IPS DF 6.9 (cell line): ENCODE measurements around the gene MUC5B.

ENCODE experiments used
- DNase-seq: peaks from one replicate; pipeline ENCODE4 v3.0.0-alpha.2; 2013; ENCODE audit warnings: low read depth, low spot score
- H3K27ac ChIP-seq: one replicate; pipeline ENCODE4 v1.5.1; 2013; ENCODE audit warnings: low read length, control low read depth
- H3K27me3 ChIP-seq: 2 replicates; pipeline ENCODE4 v1.6.1; 2013; ENCODE audit warnings: mild to moderate bottlenecking, low read length; ENCODE audit not compliant: control insufficient read depth, insufficient read depth
- H3K36me3 ChIP-seq: 2 replicates; pipeline ENCODE4 v1.6.1; 2013; ENCODE audit warnings: low read length; ENCODE audit not compliant: control insufficient read depth, insufficient read depth
- H3K4me1 ChIP-seq: 2 replicates; pipeline ENCODE4 v1.6.1; 2013; ENCODE audit warnings: low read length; ENCODE audit not compliant: control insufficient read depth, insufficient read depth
- H3K4me3 ChIP-seq: 2 replicates; pipeline ENCODE4 v1.5.1; 2013; ENCODE audit warnings: mild to moderate bottlenecking, low read length
- H3K9me3 ChIP-seq: 2 replicates; pipeline ENCODE4 v1.6.1; 2013; ENCODE audit warnings: low read length, inconsistent platforms; ENCODE audit not compliant: control insufficient read depth, insufficient read depth
- WGBS: extraction: QIAGEN DNeasy Blood & Tissue Kit; methylation state at CpG from one replicate; pipeline ENCODE4 v1.1.7; 2013; ENCODE audit warnings: mixed read lengths, missing lambda C conversion rate; ENCODE audit not compliant: insufficient read length, insufficient coverage; 5-methylcytosine and 5-hydroxymethylcytosine counted together

The MUC5B gene

DNA sequence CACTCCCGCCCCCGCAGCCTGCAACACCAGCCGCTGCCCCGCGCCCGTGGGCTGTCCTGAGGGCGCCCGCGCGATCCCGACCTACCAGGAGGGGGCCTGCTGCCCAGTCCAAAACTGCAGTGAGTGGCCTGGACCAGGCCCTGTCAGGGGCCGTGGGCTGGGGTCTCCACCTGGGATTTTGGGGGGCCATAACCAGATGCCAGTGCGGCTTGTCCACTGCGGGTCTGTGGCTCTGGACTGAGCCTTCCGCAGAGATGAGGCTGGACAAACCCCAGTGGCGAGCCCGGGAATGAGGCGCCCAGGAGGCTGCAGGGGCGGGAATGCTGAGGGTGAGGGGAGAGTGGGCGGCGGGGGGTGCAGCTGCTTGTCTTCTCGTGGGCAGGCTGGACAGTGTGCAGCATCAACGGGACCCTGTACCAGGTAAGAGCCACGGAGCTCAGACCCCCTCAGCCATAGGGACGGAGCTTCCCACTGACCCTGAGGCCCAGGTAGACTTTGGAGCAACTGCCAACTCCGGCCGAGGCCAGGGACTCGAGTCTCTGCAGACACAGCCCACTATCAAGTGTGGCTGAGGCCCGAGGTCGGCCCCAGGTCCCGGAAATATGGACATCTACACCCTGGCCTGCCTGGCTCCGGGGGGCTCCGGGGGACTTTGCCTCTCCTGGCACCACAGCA is 24.8 kb upstream of the MUC5B start:
- H3K27ac ChIP-seq = no peak overlapping the region
- no peak for DNase-seq
- H3K4me3 ChIP-seq = no peak overlapping the region; the same call in 1 of the 2 replicates
- no peaks in the 10 kb centered on the region for H3K27me3 ChIP-seq
- H3K9me3 ChIP-seq = no peaks in the 10 kb centered on the region
- no CpG with 5 or more reads among the region's 33 CpGs for WGBS
- no peaks in the 10 kb centered on the region for H3K4me1 ChIP-seq
- no peaks in the 10 kb centered on the region; the same call in 1 of the 2 replicates for H3K36me3 ChIP-seq

DNA sequence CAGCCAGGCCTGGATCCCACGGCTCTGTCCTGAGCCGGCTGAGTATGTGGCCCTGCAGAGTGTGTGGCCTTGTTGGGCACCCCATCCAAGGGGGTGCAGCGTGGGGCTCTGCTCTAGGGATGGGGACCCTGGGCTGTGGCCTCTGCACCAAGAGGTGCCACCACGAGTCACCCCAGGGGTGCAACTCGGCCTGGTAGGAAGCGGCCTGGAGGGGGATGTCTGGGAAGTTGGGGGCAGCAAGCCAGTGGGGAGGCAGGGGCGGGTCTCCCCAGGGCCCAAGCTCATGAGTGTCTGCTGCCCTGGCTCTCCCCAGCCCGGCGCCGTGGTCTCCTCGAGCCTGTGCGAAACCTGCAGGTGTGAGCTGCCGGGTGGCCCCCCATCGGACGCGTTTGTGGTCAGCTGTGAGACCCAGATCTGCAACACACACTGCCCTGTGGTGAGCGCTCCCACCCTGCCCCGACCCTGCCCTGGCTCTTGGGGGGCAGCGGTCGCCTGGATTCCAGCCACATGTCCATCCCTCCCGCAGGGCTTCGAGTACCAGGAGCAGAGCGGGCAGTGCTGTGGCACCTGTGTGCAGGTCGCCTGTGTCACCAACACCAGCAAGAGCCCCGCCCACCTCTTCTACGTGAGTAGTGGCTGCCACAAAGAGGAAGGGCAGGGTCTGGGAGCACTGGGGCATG is 24.2 kb upstream of the MUC5B start:
- Histone ChIP-seq H3K27ac (no peak overlapping the region), H3K36me3 (no peaks in the 10 kb centered on the region; the same call in 1 of the 2 replicates), H3K9me3 (no peaks in the 10 kb centered on the region), H3K4me1 (no peaks in the 10 kb centered on the region), H3K27me3 (no peaks in the 10 kb centered on the region), H3K4me3 (no peak overlapping the region)
- WGBS = no CpG with 5 or more reads among the region's 26 CpGs
- no peak for DNase-seq

DNA sequence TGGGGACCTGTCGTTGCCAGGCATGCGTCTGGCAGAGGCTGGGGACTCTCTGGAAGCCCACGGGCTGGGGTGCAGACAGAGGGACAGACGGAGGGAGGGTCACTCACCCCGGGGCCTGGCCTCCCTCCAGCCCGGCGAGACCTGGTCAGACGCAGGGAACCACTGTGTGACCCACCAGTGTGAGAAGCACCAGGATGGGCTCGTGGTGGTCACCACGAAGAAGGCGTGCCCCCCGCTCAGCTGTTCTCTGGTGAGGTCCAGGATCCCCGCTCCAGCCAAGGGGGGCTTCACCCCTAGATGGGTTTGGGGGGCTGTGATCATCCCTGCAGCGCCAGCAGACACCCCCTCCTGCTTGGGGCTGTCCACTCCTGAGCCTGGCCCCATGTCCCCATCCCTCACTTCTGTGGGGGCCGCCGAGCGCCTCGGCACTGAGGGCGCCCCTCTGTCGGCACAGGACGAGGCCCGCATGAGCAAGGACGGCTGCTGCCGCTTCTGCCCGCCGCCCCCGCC is 23.6 kb upstream of the MUC5B start:
- Histone ChIP-seq H3K27ac (no peak overlapping the region), H3K4me1 (no peaks in the 10 kb centered on the region), H3K9me3 (no peaks in the 10 kb centered on the region), H3K27me3 (no peaks in the 10 kb centered on the region), H3K4me3 (no peak overlapping the region), H3K36me3 (no peaks in the 10 kb centered on the region; the same call in 1 of the 2 replicates)
- no peak for DNase-seq
- no CpG with 5 or more reads among the region's 27 CpGs for WGBS

DNA sequence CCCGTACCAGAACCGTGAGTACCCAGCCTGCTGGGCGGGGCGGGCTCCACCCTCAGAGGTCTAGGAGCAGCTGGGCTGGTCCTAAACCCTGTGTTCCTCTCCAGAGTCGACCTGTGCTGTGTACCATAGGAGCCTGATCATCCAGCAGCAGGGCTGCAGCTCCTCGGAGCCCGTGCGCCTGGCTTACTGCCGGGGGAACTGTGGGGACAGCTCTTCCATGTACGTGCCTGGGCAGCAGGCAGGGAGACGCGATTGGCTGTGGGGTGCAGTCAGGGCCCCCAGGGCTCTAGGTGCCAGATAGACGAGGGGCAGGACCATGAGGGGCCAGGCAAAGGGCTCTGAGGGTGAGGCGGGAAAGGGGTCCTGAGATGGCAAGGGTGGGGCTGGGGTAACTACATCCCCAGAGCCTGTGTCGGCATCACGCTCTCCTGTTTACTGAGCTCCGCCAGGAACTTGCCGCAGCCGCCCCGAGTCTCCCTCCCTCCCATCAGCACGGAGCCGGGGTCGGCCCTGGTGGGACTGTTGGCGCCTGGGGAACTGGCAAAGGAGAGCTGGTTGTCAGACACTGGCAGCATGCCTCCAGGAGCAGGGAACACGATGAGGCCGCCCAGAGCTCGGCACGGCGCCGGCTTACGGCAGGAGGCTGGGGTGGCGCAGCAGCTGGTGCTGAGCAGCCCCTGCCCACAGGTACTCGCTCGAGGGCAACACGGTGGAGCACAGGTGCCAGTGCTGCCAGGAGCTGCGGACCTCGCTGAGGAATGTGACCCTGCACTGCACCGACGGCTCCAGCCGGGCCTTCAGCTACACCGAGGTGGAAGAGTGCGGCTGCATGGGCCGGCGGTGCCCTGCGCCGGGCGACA is 22.9 kb upstream of the MUC5B start:
- Histone ChIP-seq H3K9me3 (no peaks in the 10 kb centered on the region), H3K4me1 (no peaks in the 10 kb centered on the region; the same call in 1 of the 2 replicates), H3K4me3 (no peak overlapping the region), H3K36me3 (no peaks in the 10 kb centered on the region; the same call in 1 of the 2 replicates), H3K27me3 (no peaks in the 10 kb centered on the region), H3K27ac (no peak overlapping the region)
- no CpG with 5 or more reads among the region's 47 CpGs for WGBS
- no peak for DNase-seq

DNA sequence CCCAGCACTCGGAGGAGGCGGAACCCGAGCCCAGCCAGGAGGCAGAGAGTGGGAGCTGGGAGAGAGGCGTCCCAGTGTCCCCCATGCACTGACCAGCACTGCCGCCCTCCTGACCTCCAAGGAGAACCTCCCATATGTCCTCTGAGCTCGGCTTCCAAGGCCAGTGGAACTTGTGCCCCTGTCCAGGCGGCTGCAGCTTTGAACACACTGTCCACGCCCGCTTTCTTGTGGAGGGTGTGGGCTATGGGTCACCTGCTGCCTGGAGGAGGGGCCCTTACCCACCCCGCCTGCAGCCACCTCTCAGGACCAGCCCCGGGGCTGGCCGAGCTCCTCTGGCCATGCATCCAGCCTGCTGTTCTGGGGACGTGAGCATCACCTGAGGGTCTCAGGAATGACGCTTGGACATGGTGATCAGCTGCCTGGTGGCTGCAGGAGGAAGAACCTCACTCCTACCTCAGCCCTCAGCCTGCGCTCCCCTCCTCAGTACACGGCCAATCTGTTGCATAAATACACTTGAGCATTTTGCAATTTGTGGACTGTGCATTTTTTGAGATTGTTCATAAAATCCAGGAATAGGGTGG is 22.2 kb upstream of the MUC5B start:
- no peak overlapping the region for H3K27ac ChIP-seq
- H3K36me3 ChIP-seq = no peaks in the 10 kb centered on the region; the same call in 1 of the 2 replicates
- no peak overlapping the region for H3K4me3 ChIP-seq
- H3K27me3 ChIP-seq = no peaks in the 10 kb centered on the region
- no peaks in the 10 kb centered on the region; the same call in 1 of the 2 replicates for H3K4me1 ChIP-seq
- DNase-seq = no peak
- no peaks in the 10 kb centered on the region for H3K9me3 ChIP-seq
- no CpG with 5 or more reads among the region's 16 CpGs for WGBS

DNA sequence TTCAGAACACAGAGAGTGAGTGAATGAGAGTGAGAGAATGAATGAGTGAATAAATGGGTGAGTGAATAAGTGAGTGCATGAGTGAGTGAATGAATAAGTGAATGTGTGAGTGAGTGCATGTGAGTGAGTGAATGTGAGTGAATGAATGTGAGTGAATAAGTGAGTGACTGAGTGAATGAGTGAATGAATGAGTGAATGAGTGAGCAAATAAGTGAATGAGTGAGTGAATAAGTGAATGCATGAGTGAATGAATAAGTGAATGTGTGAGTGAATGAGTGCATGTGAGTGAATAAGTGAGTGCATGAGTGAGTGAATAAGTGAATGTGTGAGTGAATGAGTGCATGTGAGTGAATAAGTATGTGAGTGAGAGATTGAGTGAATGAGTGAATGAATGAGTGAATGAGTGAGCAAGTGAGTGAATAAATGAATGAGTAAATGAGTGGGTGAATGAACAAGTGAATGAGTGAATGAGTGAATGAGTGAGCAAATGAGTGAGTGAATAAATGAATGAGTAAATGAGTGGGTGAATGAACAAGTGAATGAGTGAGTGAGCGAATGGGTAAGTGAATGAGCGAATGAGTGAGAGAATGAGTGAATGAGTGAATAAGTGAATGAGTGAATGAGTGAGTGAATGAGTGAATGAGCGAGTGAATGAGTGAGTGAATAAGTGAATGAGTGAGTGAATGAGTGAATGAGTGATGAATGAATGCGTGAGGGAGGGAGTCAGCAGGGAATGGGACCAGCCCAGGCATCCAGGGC is 21.3 kb upstream of the MUC5B start:
- no peak for DNase-seq
- H3K27ac ChIP-seq = no peak overlapping the region
- H3K4me1 ChIP-seq = no peaks in the 10 kb centered on the region; the same call in 1 of the 2 replicates
- WGBS = 100% methylated on average over 3 of the region's 4 CpGs
- no peaks in the 10 kb centered on the region for H3K36me3 ChIP-seq
- no peaks in the 10 kb centered on the region for H3K9me3 ChIP-seq
- H3K27me3 ChIP-seq = no peaks in the 10 kb centered on the region
- no peak overlapping the region for H3K4me3 ChIP-seq

DNA sequence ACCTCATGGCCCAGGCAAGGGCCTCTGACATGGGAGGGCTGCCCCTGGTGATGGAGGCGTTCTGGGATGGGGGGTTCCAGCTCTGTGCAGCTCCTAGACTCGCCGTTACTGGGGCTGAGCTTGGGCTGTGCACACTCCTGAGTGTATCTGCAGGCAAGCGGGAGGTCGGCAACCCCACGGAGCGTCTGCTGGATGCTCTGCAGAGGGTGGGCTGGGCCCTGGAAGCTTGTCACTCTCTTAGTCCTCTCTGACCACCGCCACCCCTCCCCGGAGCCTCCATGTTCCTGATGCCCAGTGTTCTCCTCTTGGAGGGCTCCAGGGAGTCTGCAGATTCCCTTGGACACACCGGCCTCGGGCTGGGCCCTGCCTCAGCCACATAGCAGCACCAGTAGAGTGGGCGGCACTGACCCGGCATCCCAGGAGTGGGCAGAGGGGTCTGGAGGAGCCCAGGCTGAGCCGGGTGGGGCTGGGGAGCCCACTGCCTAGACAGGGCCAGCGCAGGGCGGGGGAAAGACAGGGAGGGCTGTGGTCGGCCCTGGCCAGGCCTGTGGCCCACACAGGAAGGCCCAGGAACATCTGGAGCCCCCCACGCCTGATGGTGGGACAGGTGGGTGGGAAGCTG is 20.6 kb upstream of the MUC5B start:
- no peaks in the 10 kb centered on the region for H3K9me3 ChIP-seq
- H3K36me3 ChIP-seq = no peaks in the 10 kb centered on the region
- H3K27ac ChIP-seq = no peak overlapping the region
- no CpG with 5 or more reads among the region's 18 CpGs for WGBS
- no peaks in the 10 kb centered on the region; the same call in 1 of the 2 replicates for H3K4me1 ChIP-seq
- DNase-seq = no peak
- H3K4me3 ChIP-seq = no peak overlapping the region
- no peaks in the 10 kb centered on the region for H3K27me3 ChIP-seq

DNA sequence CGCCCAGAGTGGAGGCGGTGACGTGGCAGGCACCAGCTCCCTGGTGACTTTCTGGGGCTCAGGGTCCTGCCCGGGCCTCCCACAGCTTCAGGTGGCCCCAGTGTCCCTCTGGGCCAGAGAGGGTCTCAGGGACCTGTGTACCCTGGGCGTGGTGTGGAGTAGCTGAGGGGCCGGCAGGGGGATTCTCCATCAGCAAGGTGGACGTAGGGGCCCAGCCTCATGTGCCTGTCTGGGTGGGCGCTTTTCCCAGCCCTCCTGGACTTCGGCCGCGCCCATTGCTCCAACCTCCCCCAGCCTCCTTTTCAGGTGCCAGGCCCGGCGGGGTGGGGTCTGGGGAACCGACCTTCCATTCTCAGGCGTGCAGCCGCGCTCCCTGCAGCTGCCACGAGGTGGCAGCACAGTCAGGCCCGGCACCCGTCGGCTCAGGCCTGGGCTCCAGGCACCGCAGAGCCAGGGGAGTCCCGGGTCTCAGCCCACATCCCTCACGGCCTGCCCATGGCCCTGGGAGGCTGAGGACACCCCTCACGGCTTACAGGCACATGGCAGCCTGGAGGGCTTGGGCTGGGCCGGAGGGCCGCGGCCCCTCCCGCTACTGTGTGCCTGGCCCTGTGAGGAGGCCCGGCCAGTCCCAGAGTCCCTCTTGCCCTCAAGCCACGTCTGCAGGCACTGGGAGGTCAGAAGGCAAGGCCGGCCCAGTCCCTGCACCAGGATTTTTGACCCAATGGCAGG is 19.9 kb upstream of the MUC5B start:
- no peaks in the 10 kb centered on the region; the same call in 1 of the 2 replicates for H3K4me1 ChIP-seq
- H3K4me3 ChIP-seq = no peak overlapping the region
- peak; percentile 64 for DNase-seq
- WGBS = no CpG with 5 or more reads among the region's 32 CpGs
- H3K27ac ChIP-seq = no peak overlapping the region
- no peaks in the 10 kb centered on the region for H3K27me3 ChIP-seq
- H3K36me3 ChIP-seq = no peaks in the 10 kb centered on the region
- no peaks in the 10 kb centered on the region for H3K9me3 ChIP-seq
